GM12878 (cell line): ENCODE measurements around the gene CEP83. TPM values are rescaled to one million over a fixed set of nuclear protein-coding genes. Genes with fewer than 3 reads are reported as not detected.

ENCODE experiments used
- ATAC-seq: fragments of 200-7000 bp; cut with Tn5 transposase; 3 replicates; pipeline ENCODE4 v1.9.1; 2020; ENCODE audit warnings: mild to moderate bottlenecking, moderate library complexity
- BruUV-seq: library from RNA; stranded (reverse); fragments of 400-500 nt; replicated peaks from 2 replicates; lab custom pipeline; 2021; lab: Mats Ljungman, UMichigan
- CTCF ChIA-PET: fragments of 300-600 bp; sonication (Branson Sonifier 250); formaldehyde crosslinking; extraction: SDS; loops from one replicate; lab custom pipeline; 2021; ENCODE audit warnings: inconsistent platforms; lab: Yijun Ruan, JAX
- POLR2A ChIA-PET: fragments of 350-600 bp; formaldehyde crosslinking; extraction: SDS; loops from one replicate; lab custom pipeline; 2021; ENCODE audit warnings: inconsistent platforms; lab: Charles Lee
- RAD21 ChIA-PET: fragments of 300-600 bp; sonication (Branson Sonifier 250); formaldehyde crosslinking; loops from one replicate; lab custom pipeline; 2023; ENCODE audit warnings: antibody characterized with exemption; ENCODE audit not compliant: unreplicated experiment; lab: Charles Lee
- SMC1A ChIA-PET: fragments of 300-600 bp; sonication (Branson Sonifier 250); formaldehyde crosslinking; loops from one replicate; lab custom pipeline; 2023; ENCODE audit not compliant: unreplicated experiment, uncharacterized antibody; lab: Charles Lee
- DNase-seq: peaks from one replicate; pipeline ENCODE4 v3.0.0-alpha.2; 2011; ENCODE audit warnings: low read depth, low spot score
- FAIRE-seq: peaks from 3 replicates; lab custom pipeline; 2011; peaks lifted over from hg19 to GRCh38; lab: Jason Lieb, UNC
- H2AFZ ChIP-seq: 2 replicates; pipeline ENCODE4 v1.6.0; 2011; ENCODE audit warnings: low read depth, low read length, control low read depth; ENCODE audit not compliant: control insufficient read depth
- H3K27ac ChIP-seq: 2 replicates; pipeline ENCODE4 v1.5.1; 2011; ENCODE audit warnings: control low read depth; ENCODE audit not compliant: control insufficient read depth, insufficient read depth
- H3K27me3 ChIP-seq, 2 experiments: replicated peaks in 1 of 2; 2 replicates each; pipeline versions ENCODE4 v1.6.0 to v1.6.1; 2011; ENCODE audit warnings: low read length in 1 of 2; ENCODE audit not compliant: control insufficient read depth in 2 of 2, insufficient read depth in 2 of 2
- H3K36me3 ChIP-seq, 2 experiments: 2 replicates each; pipeline ENCODE4 v1.5.1; 2011; ENCODE audit warnings: low read length in 1 of 2; ENCODE audit not compliant: control insufficient read depth in 2 of 2, insufficient read depth in 2 of 2
- H3K4me1 ChIP-seq: 2 replicates; pipeline ENCODE4 v1.6.1; 2011; ENCODE audit warnings: mild to moderate bottlenecking, low read length, moderate library complexity, mixed read lengths; ENCODE audit not compliant: control insufficient read depth, insufficient read depth
- H3K4me2 ChIP-seq: 2 replicates; pipeline ENCODE4 v1.6.0; 2011; ENCODE audit warnings: control low read depth; ENCODE audit not compliant: control insufficient read depth, insufficient read depth
- H3K4me3 ChIP-seq: fragments of 200-600 bp; sonication (generic); 2 replicates; pipeline ENCODE4 v1.5.1; 2016
- H3K79me2 ChIP-seq: 2 replicates; pipeline ENCODE4 v1.6.0; 2011; ENCODE audit warnings: low read length; ENCODE audit not compliant: control insufficient read depth, insufficient read depth
- H3K9ac ChIP-seq: 2 replicates; pipeline ENCODE4 v1.8.0; 2011; ENCODE audit warnings: low read length, control low read depth, mixed read lengths; ENCODE audit not compliant: control insufficient read depth, insufficient read depth
- H3K9me3 ChIP-seq: replicated peaks from 3 replicates; pipeline ENCODE4 v1.5.1; 2011; ENCODE audit warnings: mild to moderate bottlenecking, low read length; ENCODE audit not compliant: control insufficient read depth, insufficient read depth
- H4K20me1 ChIP-seq: 2 replicates; pipeline ENCODE4 v1.6.0; 2011; ENCODE audit not compliant: control insufficient read depth, insufficient read depth
- DPF2 ChIP-seq: fragments of 450-650 bp; IDR thresholded peaks from 2 replicates; pipeline ENCODE4 v1.6.1; 2017; ENCODE audit warnings: mild to moderate bottlenecking
- IRF5 ChIP-seq: fragments of 450-650 bp; IDR thresholded peaks from 2 replicates; pipeline ENCODE4 v1.6.1; 2017; ENCODE audit warnings: borderline replicate concordance
- NR2C2 ChIP-seq: IDR thresholded peaks from 2 replicates; pipeline ENCODE4 v1.6.1; 2011; ENCODE audit warnings: borderline replicate concordance, low read depth; ENCODE audit not compliant: control insufficient read depth, insufficient read length
- RELA ChIP-seq: fragments of 450-650 bp; IDR thresholded peaks from 2 replicates; pipeline ENCODE4 v1.8.0; 2014; ENCODE audit warnings: borderline replicate concordance; ENCODE audit not compliant: partially characterized antibody
- SUZ12 ChIP-seq: fragments of 200-600 bp; sonication (generic); IDR thresholded peaks from one replicate; pipeline ENCODE4 v1.6.1; 2018; ENCODE audit warnings: antibody characterized with exemption, mild to moderate bottlenecking; ENCODE audit not compliant: unreplicated experiment
- TCF12 ChIP-seq: IDR thresholded peaks from 2 replicates; pipeline ENCODE4 v1.6.1; 2011; ENCODE audit warnings: low read depth, mild to moderate bottlenecking, low read length
- ZNF622 ChIP-seq: fragments of 450-650 bp; IDR thresholded peaks from 2 replicates; pipeline ENCODE4 v1.6.1; 2017; ENCODE audit warnings: mild to moderate bottlenecking, inconsistent platforms
- WGBS: methylation state at CpG from one replicate; pipeline ENCODE4 v1.1.6; 2016; ENCODE audit warnings: low lambda C conversion rate; ENCODE audit not compliant: insufficient replicate concordance, insufficient coverage; ENCODE audit errors: missing lambda C conversion rate; 5-methylcytosine and 5-hydroxymethylcytosine counted together
- in situ Hi-C: fragments of 300-500 bp; cut with MboI; formaldehyde crosslinking; loops from 9 replicates; pipeline ENCODE4 v1.14.3; 2018; ENCODE audit warnings: mixed read lengths
- intact Hi-C: fragments of 100-400 bp; cut with micrococcal nuclease; formaldehyde crosslinking; loops from one replicate; pipeline ENCODE4 v1.14.2; 2022; ENCODE audit not compliant: unreplicated experiment
- polyA plus RNA-seq, 11 experiments: library from polyadenylated mRNA; depleted of rRNA in 4 of 11; unstranded in 6 of 11; stranded (reverse) in 5 of 11; fragments of >200 nt; fragmentation: Nextera tagmentation in 4 of 11; fragmentation: Illumina TruSeq in 1 of 11; extraction: Ambion mirVana in 4 of 11; extraction: Trizol in 1 of 11; gene quantifications; 1 replicate in 1 of 11; 2 replicates in 10 of 11; pipeline versions ENCODE4 v1.2.1 to v1.2.3, GENCODE V29; 2011 to 2016; ENCODE audit warnings: inconsistent platforms in 2 of 11, missing spikeins in 2 of 11, low read depth in 1 of 11
- total RNA-seq, 4 experiments: library from RNA; depleted of rRNA in 3 of 4; stranded (reverse); fragments of >200 nt in 3 of 4; fragmentation: Illumina TruSeq in 1 of 4; extraction: Trizol in 1 of 4; gene quantifications; 2 replicates each; pipeline versions ENCODE4 v1.2.1 to v1.2.3, GENCODE V29; 2013 to 2021

CEP83 gene
- total and polyA plus RNA-seq, 10 of the 15 experiments (the other 5 are each of a cell fraction or from before 2014, with no cell fraction given) = 4.3 to 39.0 (median 22.5) TPM

DNA sequence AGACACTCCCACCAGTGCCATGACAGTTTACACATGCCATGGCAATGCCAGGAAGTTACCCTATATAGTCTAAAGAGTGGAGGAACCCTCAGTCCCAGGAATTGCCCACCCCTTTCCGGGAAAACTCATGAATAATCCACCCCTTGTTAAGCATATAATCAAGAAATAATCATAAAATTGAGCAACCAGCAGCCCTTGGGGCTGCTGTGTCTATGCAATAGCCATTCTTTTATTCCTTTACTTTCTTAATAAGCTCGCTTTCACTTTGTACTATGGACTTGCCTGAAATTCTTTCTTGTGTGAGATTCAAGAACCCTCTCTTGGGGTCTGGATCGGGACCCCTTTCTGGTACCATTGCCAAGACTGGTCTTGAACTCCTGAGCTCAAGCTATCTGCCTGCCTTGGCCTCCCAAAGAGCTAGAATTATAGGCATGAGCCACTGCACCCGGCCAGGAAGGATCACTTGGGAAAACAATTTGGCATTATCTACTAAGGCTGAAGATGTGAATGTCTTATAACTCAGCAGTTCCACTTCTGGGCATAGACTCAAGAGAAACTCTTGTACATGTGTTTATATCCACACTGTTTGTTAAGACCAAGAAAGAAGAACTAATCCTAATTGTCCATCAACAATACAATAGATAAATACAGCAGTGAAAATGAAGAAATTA lies 35.9 kb upstream of the CEP83 start:
- no peak overlapping the region for H3K27ac ChIP-seq
- no peak overlapping the region for H3K9ac ChIP-seq
- H3K4me3 ChIP-seq = no peak overlapping the region
- FAIRE-seq (no peak), ATAC-seq (no peak), DNase-seq (no peak)
- RAD21 ChIA-PET = no interaction called here
- H3K27me3 ChIP-seq = no peaks in the 10 kb centered on the region
- intact Hi-C loops = no loop called here
- in situ Hi-C loops = no loop called here
- WGBS = 20% methylated on average over 4 of the region's 4 CpGs
- H2AFZ ChIP-seq = no peak overlapping the region
- no peaks in the 10 kb centered on the region for H3K36me3 ChIP-seq
- H3K9me3 ChIP-seq = peaks cover 4% of the 10 kb centered on the region; the same call in 1 of the 3 replicates
- CTCF ChIA-PET = interaction anchor here (0.6 to 1.5 kb wide), 2 partner anchors 13 to 164 kb away, joined by 3 to 5 read pairs; no protein-coding TSS in a partner anchor
- no peak overlapping the region for H3K4me2 ChIP-seq
- TF ChIP-seq RELA (no peak), SUZ12 (no peak), DPF2 (no peak), NR2C2 (no peak), TCF12 (no peak), IRF5 (no peak), ZNF622 (no peak)
- BruUV-seq = no TSS peak
- H4K20me1 ChIP-seq = no peaks in the 10 kb centered on the region
- peaks cover 2% of the 10 kb centered on the region; the same call in 1 of the 2 replicates for H3K4me1 ChIP-seq
- H3K79me2 ChIP-seq = no peaks in the 10 kb centered on the region
- POLR2A ChIA-PET = no interaction called here
- SMC1A ChIA-PET = interaction anchor here (0.8 to 1.3 kb wide), 4 partner anchors 19 to 369 kb away, joined by 3 to 4 read pairs (median 4); no protein-coding TSS in a partner anchor
